ENCODE data around the gene ELF4.
"Not testable (repeated sequence)": the region's sequence is repeated elsewhere in the genome, so short reads cannot be mapped to it uniquely, and the experiment has no call there.

The ELF4 gene

DNA sequence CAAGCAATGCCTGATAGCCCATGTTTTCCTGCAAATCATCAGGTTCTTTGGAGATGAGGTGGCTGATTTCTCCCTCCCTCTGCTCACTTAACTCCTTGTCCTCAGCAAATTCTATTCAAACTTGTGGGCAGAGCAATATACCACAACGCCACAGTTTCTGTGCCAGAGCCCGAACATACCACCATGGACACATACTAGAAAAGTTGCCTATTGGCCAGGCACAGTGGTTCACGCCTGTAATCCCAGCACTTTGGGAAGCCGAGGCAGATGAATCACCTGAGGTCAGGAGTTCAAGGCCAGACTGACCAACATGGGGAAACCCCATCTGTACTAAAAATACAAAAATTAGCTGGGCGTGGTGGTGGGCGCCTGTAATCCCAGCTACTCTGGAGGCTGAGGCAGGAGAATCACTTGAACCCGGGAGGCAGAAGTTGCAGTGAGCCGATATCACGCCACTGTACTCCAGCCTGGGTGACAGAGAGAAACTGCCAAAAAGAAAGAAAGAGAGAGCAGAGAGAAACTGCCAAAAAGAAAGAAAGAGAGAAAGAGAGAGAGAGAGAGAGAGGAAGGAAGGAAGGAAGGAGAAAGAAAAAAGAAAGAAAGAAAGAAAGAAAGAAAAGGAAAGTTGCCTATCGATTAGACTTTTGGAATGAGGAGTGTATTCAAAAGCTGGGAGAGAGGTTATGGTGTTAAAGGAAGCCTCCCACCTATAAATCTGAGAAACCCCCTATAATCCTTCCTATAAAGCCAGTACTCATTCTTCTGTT is 5.0 kb upstream of the ELF4 start:
- not testable (repeated sequence) for DNase-seq (ENCODE audit: low read depth, low spot score); H3K27ac ChIP-seq

- no peak for DNase-seq (ENCODE audit: low read depth, low spot score)
- H3K27ac ChIP-seq = peak overlapping the region; percentile 54
Observed at GRCh38 chrX:130114141-130114588, 3.9 kb upstream of the ELF4 start.

DNA sequence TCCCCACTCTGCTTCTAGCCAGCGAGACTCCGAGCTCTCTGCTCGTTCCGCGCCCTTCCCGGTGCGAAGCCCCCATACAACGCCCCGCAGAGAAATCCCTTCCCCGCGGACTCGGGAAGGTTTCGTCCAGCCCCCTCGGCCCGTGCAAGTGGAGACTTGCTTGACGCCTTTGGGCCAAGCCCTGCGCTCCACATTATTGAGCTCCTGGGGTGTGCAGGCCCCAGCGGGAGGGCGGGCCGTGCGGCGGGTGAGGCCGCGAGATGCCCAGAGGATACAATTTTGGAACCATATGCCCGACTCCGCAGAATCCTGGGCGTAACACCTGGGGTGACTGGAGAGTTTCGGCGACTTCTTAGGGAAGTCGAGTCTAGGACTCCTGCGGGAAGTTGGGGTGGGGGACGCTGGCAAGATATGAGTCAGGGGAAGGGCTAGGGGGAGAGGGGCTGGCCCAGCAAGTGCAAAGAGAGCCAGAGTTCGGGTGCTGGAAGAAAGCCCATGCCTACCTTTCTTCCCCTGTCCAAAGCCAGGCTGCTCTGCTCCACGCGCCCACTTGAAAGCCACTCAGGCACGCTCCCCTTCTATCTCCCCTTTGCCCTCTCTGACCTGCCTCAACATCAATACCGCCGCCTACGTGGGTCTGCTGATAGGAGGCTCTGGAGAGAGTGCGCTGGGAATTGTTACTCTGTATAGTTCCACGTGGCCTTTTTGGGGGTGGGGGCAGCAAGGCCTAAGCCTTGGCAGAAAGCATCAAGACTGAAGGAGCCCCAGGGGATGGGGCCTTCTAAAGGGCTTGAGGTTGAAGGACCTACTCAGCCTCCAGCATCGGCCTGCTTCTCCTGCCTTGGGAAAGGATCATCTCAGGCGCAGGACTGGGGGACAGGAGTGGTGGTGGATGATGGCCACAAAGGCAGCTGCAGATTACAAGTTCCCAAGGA is 1.2 kb upstream of the ELF4 start:
- peak overlapping the region; percentile 88 for H3K27ac ChIP-seq
- DNase-seq (ENCODE audit: low read depth, low spot score) = no peak

DNA sequence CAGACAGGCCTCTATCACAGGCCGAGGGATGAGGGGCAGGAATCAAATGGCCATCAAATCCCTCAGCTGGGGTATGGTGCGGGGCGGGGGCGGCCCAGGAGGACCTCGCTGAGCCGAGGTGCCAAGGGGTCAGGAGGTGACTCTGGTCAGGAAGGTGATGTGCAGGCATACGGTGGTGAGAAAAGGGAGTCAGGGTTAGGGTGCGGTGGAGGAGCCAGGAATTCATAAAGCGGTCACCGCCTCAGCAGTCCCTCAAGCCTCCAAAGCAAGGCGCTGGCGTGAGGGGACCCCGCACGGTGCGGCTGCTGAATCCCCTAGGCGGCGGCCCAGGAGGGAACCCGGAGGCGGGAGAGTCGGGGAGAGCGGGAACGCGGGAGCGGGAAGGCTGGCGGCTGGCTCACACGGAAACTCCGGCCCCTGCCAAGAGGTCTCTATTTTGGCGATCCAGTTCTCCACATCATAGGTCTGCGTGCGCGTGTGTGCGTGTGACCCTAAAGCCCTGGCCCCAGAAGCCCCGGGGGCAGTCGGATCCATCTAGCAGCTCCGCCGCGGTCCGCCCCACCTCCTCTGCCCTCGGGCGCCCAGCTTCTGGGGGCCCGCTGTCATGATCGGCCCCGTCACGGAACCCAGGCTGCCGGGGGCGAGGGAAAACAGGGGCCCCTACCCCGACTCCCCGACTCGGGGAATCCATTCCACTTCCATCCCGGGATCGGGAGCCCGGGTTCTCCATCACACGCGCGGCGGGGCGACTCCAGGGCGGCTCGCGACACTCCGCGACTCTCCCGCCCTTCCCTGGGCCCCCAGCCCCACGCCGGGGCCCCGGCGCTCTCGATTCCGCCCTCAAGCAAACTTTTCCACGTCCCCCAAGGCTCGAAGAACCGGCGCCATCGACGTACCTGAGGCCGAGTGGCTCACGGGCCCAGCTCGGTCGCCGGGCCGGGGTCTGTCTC is 593 bp downstream of the ELF4 start:
- no peak for DNase-seq (ENCODE audit: low read depth, low spot score)
- H3K27ac ChIP-seq = peak overlapping the region; percentile 88

- no peak for DNase-seq (ENCODE audit: low read depth, low spot score)
- peak overlapping the region; percentile 88 for H3K27ac ChIP-seq
Observed at GRCh38 chrX:130108647-130109428, 1.5 kb downstream of the ELF4 start.

- H3K27ac ChIP-seq = no peak overlapping the region
- DNase-seq (ENCODE audit: low read depth, low spot score) = no peak
Observed at GRCh38 chrX:130106071-130106470, 4.2 kb downstream of the ELF4 start.

- no peak for DNase-seq (ENCODE audit: low read depth, low spot score)
- H3K27ac ChIP-seq = no peak overlapping the region
Observed at GRCh38 chrX:130105244-130105643, 5.1 kb downstream of the ELF4 start.

DNA sequence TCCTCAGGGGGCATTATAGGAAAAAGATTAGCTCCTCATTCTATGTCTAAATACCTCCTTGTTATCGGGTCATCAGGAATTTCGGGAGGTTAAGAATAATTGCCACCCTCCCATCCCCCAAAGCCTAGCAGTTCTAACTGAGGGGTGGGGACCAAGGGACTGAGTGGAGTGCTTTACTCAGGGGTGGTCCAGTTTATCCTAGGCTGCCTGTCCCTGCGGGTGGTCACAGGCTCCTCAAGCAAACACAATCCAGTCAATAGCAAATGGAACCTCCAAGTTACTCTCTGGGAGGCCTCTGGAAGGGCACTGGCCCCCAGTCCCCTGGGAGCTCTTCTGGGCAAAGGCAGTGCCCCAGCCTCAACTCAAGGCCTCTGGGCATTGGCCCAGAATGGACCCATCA is 6.7 kb downstream of the ELF4 start:
- DNase-seq (ENCODE audit: low read depth, low spot score) = no peak
- no peak overlapping the region for H3K27ac ChIP-seq

DNA sequence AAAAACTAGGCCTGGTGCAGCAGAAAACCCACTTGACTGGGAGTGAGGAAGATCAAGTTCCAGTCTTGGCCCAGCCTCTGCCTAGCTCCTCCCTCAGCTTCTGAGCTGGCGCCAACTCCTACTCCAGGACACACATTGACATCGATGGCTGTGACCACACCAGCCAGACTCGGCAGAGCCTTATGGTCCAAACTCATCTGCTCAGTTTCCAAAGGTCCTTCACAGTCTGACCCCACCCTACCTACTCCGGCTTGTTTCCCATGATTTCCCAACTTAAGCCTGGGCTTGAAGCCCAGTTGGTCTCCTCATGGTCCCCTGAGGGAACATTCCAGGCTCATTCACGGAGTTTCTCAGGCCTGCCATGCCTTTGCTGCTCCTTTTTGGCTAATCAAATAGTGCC is 10.1 kb downstream of the ELF4 start:
- no peak for DNase-seq (ENCODE audit: low read depth, low spot score)
- H3K27ac ChIP-seq = no peak overlapping the region

GRCh38 chrX:130098210-130098552 is 12.1 kb downstream of the ELF4 start:
- no peak overlapping the region for H3K27ac ChIP-seq

DNA sequence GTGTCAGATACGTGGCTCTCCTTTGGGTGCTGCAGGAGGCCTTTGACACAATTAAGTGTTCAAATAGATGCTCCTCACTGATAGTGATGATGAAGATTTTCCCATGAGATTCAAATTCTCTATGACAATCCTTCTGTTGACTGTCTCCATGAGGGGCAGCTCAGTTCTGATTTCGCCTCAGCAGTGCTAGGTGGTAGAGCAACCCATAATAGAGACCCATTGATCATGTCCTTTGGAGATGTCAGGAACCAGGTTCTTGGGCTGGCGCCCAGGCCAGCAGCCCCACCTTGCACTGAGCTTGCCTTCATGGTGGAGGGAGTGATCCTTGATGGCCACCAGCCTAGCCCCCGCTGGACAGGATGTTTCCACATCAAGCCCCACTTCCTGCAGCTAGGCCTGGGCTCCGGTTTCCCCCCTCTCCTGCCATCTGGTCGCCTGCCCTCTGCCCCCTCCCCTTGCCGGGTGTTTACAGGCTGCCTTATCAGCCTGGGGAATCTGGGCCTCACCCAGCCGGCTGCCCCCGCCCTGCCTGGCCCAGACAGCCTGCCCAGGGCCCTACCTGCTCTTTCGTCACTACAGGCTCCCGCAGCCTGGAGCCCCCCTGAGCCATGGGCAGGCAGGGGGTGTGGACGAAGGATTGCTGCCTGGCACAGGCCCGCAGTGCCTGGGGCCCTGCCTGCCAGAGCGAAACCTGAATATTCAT is 12.6 kb downstream of the ELF4 start:
- no peak overlapping the region for H3K27ac ChIP-seq
- DNase-seq (ENCODE audit: low read depth, low spot score) = no peak

More at GRCh38 chrX:130098210-130098552, 12.1 kb downstream of the ELF4 start:
- no peak for DNase-seq (ENCODE audit: low read depth, low spot score)

DNA sequence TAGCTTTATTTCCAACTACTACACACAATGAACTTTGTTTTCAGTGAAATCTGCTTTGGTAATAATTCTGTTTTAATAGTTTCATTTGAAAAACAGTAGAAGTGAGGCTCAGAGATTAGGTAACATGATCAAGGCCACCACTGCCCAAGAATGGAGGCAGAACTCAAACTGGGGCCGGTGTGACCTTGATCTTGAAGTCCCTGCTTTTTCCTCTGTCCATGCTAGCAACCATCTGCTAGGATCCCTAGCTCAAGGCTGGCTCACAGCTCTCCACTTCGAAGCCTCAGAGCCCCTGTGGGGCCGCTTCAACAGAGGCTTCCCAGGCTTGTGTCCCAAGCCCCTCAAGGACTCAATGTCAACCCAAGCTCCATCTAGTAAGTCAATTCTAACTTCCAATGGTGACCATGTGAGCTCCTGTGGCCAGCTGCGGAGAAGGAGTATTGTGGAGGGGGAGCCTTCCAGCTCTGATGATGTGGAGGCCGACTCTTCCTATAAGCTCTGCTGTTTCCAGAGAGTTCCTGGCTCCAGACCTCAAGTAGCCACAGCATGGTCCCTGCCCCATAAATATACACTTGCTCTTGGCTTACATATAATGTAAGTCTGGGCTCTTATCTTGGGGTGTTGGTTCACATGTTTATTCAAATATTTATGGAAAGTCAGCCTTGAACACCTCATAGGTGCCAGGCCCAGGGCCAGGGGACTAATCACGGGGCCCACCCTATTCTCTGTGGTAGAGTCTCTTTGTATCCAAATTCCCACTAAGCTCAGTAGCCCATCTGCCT is 14.9 kb downstream of the ELF4 start:
- no peak for DNase-seq (ENCODE audit: low read depth, low spot score)
- H3K27ac ChIP-seq = no peak overlapping the region

DNA sequence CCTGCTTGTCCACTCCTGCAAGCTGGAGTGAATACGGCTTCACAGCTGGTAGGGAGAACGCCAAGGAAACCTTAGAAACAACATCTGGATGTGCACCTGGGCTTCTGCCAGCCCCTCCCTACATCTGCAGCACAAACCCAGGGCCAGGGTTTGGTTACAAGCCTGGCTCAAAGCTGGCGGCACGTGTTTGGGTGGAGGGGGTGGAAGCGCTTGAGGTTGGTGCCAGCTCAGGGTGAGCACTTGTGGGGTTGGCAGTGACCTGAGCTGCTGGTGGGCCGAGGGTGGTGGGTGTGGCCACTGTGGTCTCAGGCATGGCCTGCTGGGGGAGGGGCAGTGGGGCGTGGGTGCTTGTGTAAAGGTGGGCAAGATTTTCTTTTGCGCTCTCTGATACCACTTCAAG is 15.6 kb downstream of the ELF4 start:
- DNase-seq (ENCODE audit: low read depth, low spot score) = no peak
- H3K27ac ChIP-seq = no peak overlapping the region

GRCh38 chrX:130093271-130093670 is 17.0 kb downstream of the ELF4 start:
- no peak overlapping the region for H3K27ac ChIP-seq
- no peak for DNase-seq (ENCODE audit: low read depth, low spot score)

DNA sequence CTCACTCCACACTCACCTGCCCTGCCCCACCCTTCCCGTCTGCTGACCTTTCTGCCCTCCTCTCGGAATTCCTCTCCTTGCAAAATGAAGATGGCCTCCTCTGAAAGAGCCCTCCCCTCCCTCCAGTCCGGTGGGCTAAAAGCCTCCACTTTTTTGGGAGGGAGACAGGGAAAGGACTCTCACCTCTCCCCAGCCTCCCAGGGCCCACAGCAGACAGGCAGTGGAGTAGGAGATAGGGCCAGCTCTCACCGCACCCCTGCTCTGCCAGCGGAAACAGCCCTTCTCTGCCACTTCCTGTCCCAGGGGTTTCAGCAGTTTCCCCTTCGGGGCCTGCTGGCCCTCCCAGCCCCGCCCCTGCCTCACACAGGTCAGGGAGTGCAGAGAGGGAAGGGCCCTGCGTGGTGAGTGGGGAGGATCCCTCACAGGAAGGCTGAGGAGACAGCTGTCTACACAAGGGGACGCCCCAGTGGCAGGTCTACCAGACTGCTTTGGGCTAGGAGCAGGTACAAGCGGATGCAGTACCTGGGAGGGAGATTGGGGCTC is 18.2 kb downstream of the ELF4 start:
- H3K27ac ChIP-seq = no peak overlapping the region
- no peak for DNase-seq (ENCODE audit: low read depth, low spot score)

DNA sequence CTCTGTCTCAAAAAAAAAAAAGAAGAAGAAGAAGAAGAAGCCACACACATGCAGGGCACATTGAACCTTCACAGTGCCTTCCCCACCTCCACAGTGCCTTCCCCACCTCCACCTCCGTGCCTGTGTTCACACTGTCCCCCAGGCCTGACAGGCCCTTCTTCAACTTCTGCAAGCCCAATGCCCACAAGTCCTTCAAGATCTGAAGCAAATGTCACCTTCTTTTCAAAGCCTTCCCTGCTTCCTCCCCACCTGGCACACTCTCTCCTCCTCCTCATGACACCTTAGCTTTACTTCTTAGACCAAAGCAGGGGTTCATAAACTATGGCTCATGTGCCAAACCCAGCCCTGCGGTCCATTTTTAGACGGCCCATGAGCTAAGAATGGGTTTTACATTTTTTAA is 19.9 kb downstream of the ELF4 start:
- no peak overlapping the region for H3K27ac ChIP-seq
- no peak for DNase-seq (ENCODE audit: low read depth, low spot score)

GRCh38 chrX:130086447-130087206 is 23.7 kb downstream of the ELF4 start:
- no peak for DNase-seq (ENCODE audit: low read depth, low spot score)
- no peak overlapping the region for H3K27ac ChIP-seq
